Measurements from ENCODE around the gene BMPER.

DNA sequence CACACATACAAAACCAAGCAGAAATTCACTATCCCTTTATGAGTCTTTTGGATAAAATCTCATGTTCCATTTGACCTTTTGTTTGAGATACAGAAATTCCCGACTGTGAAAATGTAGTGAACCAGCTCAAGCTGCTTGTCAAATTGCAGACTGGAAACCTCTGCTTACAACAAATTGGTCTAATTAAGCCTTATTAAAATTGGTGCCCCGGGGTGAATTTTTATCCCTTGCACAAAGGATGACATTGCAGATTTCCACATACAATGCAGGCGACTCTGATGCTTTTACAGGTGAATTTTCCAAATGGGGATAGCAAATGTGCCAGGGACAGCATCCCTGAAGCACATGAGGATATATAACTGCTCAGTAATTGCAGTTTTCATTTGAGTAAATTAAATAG, 257.3 kb downstream of the BMPER start:
- TF ChIP-seq, protein P1, sequence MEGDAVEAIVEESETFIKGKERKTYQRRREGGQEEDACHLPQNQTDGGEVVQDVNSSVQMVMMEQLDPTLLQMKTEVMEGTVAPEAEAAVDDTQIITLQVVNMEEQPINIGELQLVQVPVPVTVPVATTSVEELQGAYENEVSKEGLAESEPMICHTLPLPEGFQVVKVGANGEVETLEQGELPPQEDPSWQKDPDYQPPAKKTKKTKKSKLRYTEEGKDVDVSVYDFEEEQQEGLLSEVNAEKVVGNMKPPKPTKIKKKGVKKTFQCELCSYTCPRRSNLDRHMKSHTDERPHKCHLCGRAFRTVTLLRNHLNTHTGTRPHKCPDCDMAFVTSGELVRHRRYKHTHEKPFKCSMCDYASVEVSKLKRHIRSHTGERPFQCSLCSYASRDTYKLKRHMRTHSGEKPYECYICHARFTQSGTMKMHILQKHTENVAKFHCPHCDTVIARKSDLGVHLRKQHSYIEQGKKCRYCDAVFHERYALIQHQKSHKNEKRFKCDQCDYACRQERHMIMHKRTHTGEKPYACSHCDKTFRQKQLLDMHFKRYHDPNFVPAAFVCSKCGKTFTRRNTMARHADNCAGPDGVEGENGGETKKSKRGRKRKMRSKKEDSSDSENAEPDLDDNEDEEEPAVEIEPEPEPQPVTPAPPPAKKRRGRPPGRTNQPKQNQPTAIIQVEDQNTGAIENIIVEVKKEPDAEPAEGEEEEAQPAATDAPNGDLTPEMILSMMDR (IDR thresholded peaks at IDR 0.05; ENCODE audit: poor library complexity), result no peak
- no peak for TF ChIP-seq EZH2 (IDR thresholded peaks at IDR 0.05; ENCODE audit: borderline replicate concordance)
